ENCODE data around the gene SRBD1. TPM values are rescaled to one million over a fixed set of nuclear protein-coding genes. Genes with fewer than 3 reads are reported as not detected.

Gene SRBD1
- total RNA-seq, 6 experiments from 2014 or later: 7.4 to 14.1 (median 9.4) TPM

DNA sequence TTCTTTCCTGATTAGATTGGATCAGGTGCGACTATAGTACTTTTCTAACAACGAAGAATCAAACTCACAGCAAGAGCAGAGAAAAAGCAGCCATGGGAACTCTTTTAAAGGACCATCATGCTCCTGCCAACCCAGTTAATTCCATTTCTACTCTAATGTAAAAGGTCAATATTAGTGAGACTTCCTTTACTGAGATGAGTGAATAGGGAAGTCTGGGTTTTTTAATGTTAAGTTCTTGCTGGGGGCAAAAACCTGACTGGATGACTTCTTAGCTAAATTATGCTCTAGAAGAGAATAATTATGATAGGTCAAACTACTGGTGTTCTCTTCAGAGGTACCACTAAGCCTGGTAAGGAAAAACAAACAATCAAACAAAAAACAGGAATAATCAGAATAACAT, 8.4 kb downstream of the SRBD1 start:
- ATAC-seq (no peak), DNase-seq (no peak)
- H3K36me3 ChIP-seq: peaks cover 0 to 51% (median 14%) of the 10 kb centered on the region in 4 donors
- WGBS (ENCODE audit: insufficient coverage, low coverage, low lambda C conversion rate, missing lambda C conversion rate): 93% methylated on average over 2 of the region's 2 CpGs
- no peaks in the 10 kb centered on the region for H3K9me3 ChIP-seq
- H3K4me3 ChIP-seq: no peak overlapping the region
- no peaks in the 10 kb centered on the region for H3K4me1 ChIP-seq
- H3K27ac ChIP-seq: no peak overlapping the region
- no peak for TF ChIP-seq POLR2A (IDR thresholded peaks at IDR 0.05)
- no peaks in the 10 kb centered on the region for H3K27me3 ChIP-seq
- intact Hi-C loops (cut with DNase I): no loop called here

DNA sequence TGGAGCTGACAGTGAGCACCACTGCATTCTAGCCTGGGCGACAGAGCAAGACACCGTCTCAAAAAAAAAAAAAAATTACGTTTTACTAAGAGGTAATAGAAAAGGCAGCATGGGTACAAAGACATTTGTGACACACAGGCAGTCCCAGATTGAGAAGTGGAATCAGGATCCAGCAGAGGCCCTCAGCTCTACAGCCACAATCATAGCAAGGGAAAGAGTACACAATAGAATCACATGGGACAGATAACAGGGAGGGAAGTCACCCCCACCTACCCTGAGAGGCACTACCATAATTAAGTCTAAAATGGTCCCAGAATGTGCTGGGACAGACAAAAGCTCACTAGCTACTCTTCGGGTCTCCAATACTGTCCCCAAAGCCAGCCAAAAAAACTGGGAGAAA, 12.5 kb downstream of the SRBD1 start:
- no peaks in the 10 kb centered on the region for H3K27me3 ChIP-seq
- DNase-seq (no peak), ATAC-seq (peak in 1 of 4 donors; percentile 18)
- H3K36me3 ChIP-seq: peaks cover 0 to 52% (median 11%) of the 10 kb centered on the region in 4 donors
- H3K4me3 ChIP-seq: no peak overlapping the region
- no peak overlapping the region for H3K27ac ChIP-seq
- intact Hi-C loops (cut with DNase I): no loop called here
- no peaks in the 10 kb centered on the region for H3K9me3 ChIP-seq
- no peaks in the 10 kb centered on the region for H3K4me1 ChIP-seq
- no peak for TF ChIP-seq POLR2A (IDR thresholded peaks at IDR 0.05)
- no peak for TF ChIP-seq CTCF (IDR thresholded peaks at IDR 0.05)
- WGBS (ENCODE audit: insufficient coverage, low coverage, low lambda C conversion rate, missing lambda C conversion rate): 91% methylated on average over 4 of the region's 4 CpGs

DNA sequence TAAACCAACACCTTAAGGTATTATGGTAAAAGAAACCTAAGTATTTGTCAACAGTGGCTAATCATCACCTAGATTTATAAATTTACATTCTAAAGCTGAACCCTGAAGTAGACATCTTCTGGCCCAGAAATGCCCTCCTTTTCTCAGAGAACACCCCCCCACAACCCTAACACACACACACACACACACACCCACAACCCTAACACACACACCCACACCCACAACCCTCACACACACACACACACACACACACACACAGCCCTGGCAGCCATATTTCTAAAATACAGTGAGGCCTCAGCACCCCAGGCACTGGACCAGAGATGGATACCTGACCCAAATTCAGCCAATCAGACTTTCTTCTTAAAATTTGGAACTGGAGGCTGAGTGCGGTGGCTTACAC, 14.3 kb downstream of the SRBD1 start:
- intact Hi-C loops (cut with DNase I): no loop called here
- 91% methylated on average over 1 of the region's 1 CpG for WGBS (ENCODE audit: insufficient coverage, low coverage, low lambda C conversion rate, missing lambda C conversion rate)
- ATAC-seq: no peak
- Histone ChIP-seq H3K4me3 (no peak overlapping the region), H3K27ac (no peak overlapping the region), H3K36me3 (peaks cover 0 to 49% (median 10%) of the 10 kb centered on the region in 4 donors), H3K4me1 (no peaks in the 10 kb centered on the region), H3K9me3 (no peaks in the 10 kb centered on the region), H3K27me3 (no peaks in the 10 kb centered on the region)
- no peak for DNase-seq
- TF ChIP-seq POLR2A (IDR thresholded peaks at IDR 0.05): no peak
- TF ChIP-seq CTCF (IDR thresholded peaks at IDR 0.05): no peak

- H3K4me3 ChIP-seq: no peak overlapping the region
- H3K9me3 ChIP-seq: no peaks in the 10 kb centered on the region
- peak in 2 of 3 donors; percentile 53 to 57 for DNase-seq
- ATAC-seq: peak in 3 of 4 donors; percentile 35 to 76 (median 61)
- TF ChIP-seq POLR2A (IDR thresholded peaks at IDR 0.05) (no peak), CTCF (IDR thresholded peaks at IDR 0.05) (no peak)
- intact Hi-C loops (cut with DNase I): no loop called here
- no peaks in the 10 kb centered on the region for H3K4me1 ChIP-seq
- H3K27ac ChIP-seq: no peak overlapping the region
- peaks cover 0 to 40% (median 5%) of the 10 kb centered on the region in 4 donors for H3K36me3 ChIP-seq
- WGBS (ENCODE audit: insufficient coverage, low coverage, low lambda C conversion rate, missing lambda C conversion rate): 66% methylated on average over 4 of the region's 4 CpGs
- no peaks in the 10 kb centered on the region for H3K27me3 ChIP-seq
These were observed 15.2 kb downstream of the SRBD1 start for GRCh38 chr2:45595721-45596435.

DNA sequence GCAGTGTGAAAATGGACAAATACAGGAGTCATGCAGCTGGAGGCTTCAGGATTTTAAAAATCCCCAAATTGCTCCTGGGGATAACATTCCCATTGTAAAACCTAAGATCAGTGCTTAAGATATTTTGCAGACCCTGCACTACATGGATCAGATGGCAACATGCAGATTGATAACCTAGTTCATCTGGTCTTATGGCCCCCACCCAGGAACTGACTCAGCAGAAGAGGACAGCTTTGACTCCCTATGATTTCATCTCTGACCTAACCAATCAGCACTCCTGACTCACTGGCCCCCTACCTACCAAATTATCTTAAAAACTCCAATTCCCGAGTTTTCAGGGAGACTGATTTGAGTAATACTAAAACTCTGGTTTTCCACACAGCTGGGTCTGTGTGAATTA, 20.0 kb downstream of the SRBD1 start:
- intact Hi-C loops (cut with DNase I): no loop called here
- no peak overlapping the region for H3K27ac ChIP-seq
- H3K4me1 ChIP-seq: no peaks in the 10 kb centered on the region
- 23% methylated on average over 1 of the region's 1 CpG for WGBS (ENCODE audit: insufficient coverage, low coverage, low lambda C conversion rate, missing lambda C conversion rate)
- no peaks in the 10 kb centered on the region for H3K27me3 ChIP-seq
- TF ChIP-seq POLR2A (IDR thresholded peaks at IDR 0.05): no peak
- TF ChIP-seq CTCF (IDR thresholded peaks at IDR 0.05): no peak
- peaks cover 0 to 4% (median 0%) of the 10 kb centered on the region in 4 donors for H3K36me3 ChIP-seq
- H3K9me3 ChIP-seq: peaks cover 0 to 3% (median 0%) of the 10 kb centered on the region in 4 donors
- DNase-seq (no peak), ATAC-seq (no peak)
- no peak overlapping the region for H3K4me3 ChIP-seq
